SKM-1 treated with dmso at 0.1 percent for 144 hours (cell line): ENCODE data around the gene ZSCAN2.

Experiments used
- DNase-seq: peaks from one replicate; lab custom pipeline; 2025; ENCODE audit not compliant: unreplicated experiment; lab: John Stamatoyannopoulos, UW

Gene ZSCAN2

GRCh38 chr15:84598250-84598649 lies 2.6 kb upstream of the ZSCAN2 start:
- peak; percentile 97 for DNase-seq

GRCh38 chr15:84598993-84599392 lies 1.8 kb upstream of the ZSCAN2 start:
- peak; percentile 55 for DNase-seq

GRCh38 chr15:84599906-84600305 lies 903 bp upstream of the ZSCAN2 start:
- DNase-seq = no peak

GRCh38 chr15:84600331-84600686 lies 500 bp upstream of the ZSCAN2 start:
- peak; percentile 46 for DNase-seq

DNA sequence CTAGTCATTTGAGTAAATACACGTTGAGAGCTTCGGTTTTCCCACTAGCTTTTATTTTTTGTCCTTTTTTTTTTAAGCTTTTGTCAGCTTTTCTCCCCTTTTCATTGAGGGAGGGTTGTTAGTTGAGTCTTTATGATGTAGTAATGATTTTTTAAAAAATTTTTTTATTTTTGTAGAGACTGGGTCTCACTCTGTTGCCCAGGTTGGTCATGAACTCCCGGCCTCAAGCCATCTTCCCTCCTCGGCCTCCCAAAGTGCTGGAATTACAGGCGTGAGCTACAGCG lies 688 bp downstream of the ZSCAN2 start:
- DNase-seq = no peak

- DNase-seq = no peak
These were observed 3.0 kb downstream of the ZSCAN2 start for GRCh38 chr15:84603630-84604379.

DNA sequence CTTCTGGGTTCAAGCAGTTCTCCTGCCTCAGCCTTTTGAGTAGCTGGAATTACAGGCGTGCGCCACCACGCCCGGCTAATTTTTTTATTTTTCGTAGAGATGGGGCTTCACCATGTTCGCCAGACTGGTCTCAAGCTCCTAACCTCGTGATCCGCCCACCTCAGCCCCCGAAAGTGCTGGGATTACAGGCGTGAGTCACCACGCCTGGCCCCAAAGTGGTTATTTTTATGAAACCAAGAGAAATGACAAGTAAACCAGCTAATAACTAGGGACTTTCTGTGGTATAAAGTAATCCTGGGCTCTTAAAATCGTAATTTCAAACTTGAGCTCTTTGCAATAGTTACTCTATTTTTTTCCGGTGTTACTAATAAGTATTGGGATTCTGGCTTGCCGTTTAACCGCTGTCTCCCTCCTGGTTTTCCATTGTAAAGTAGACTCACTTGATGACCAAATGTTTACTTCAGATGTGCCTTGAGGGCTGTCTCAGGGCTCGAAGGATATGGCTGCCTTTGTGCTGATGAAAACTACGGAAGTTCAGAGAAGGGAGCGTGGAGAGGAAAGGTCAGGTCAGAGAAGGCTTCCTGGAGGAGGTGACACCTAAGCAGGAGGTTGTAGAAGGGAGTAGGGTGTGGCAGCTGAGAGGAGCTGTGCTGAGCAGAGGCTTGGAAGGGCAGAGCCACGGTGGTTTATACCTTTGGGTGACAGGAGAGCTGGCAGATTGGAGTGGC lies 4.2 kb downstream of the ZSCAN2 start:
- DNase-seq = no peak

DNA sequence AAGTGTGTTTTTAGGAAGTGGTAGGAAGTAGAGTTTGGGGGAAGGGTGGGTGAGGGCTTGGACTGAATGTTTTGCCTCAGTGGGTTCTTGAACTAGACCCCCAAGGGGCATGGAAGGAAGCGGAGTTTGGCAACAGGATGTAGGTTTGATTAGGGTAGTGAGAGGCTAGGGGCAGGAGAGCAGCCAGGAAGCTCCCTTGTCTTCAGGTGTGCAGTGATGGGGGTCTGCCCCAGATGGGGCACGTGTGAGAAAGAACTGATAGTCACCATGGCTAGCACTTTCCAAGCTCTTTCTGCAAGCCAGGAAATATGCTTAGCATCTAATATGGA lies 4.7 kb downstream of the ZSCAN2 start:
- no peak for DNase-seq

DNA sequence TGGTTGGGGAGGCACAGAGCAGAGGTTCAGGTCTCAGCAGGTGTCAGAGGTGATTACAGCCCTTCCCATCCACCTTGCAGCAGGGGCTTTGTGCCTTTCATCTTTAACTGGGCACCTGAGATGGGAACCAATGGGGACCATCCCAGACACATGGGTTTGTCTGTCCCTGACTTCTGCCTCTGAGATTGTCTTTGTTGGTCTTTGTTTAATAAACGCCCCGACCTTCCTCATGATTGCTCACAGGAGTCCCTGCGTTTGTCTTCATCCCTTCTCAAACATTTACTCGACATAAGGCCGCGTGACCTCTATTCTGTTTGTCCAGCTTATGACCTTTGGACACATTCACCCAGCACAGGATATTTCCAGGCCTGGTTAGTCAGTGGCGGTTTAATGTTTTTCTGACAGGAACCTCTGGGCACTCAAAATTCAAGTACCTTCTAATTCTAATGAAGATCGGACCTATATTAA lies 5.9 kb downstream of the ZSCAN2 start:
- DNase-seq = no peak

GRCh38 chr15:84608707-84609284 lies 8.0 kb downstream of the ZSCAN2 start:
- no peak for DNase-seq

DNA sequence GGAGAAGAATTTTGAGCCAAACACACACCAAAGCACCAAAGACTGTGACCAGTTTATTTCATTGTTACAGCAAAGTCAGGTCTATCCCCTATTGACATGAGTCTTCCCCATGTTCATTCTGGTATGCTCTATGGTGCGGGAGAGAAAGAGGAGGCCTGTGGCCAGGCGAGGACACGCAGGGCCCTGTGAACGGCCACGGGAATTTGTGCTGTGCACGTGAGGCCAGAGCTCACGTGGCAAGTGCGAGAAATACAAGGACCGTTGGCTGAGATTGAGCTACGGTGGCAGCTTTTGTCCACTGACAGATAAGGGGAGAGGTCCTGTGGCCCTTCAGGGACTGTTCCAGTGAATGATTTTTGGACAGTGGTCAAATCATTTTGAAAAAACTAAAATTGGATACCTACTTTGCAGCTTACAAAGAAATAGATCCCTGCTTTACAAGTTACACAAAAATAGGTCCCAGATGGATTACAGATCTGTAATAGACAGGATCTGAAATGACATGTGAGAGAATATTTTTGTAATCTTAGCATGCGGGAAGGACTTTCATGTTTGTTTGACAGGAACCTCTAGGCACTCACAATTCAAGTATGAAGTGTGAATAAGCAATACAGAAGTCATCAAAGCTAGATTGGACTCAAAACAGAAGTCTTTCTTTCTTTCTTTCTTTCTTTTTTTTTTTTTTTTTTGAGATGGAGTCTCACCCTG lies 9.2 kb downstream of the ZSCAN2 start:
- DNase-seq = no peak

DNA sequence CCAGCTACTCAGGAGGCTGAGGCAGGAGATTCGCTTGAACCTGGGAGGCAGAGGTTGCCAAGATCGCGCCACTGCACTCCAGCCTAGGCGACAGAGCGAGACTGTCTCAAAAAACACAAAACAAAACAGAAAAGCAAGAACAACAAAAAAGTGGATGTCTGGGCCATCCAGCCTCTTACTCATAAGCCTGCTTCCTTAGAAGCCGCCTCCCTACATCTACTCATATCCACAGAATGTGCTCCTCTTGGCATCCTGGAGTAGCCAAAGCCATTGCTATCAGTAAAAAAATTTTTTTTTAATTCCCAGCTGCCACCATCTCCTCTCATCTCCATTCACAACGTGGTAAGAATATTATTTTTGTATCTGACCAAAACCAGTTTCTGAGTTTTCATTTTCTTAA lies 10.8 kb downstream of the ZSCAN2 start:
- DNase-seq = no peak

DNA sequence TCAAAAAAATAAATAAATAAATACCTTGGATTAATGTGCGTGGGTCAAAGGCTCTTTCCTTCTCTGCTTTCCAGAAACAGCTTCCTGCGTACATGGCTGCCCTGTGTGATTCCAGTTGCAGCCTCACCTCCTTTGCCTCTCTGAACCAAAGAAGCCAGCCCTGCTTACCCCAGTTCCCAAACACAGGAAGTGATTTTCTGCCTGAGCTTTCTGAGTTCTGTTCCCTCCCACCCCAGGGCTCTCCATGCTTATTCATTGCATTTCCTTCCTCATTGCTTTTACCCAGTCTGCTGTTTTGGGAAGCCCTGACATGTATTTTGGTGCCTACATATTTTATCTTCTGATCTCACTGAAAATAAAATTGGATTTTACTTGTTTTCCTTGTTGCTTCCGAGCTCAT lies 15.4 kb downstream of the ZSCAN2 start:
- DNase-seq = peak; percentile 51

DNA sequence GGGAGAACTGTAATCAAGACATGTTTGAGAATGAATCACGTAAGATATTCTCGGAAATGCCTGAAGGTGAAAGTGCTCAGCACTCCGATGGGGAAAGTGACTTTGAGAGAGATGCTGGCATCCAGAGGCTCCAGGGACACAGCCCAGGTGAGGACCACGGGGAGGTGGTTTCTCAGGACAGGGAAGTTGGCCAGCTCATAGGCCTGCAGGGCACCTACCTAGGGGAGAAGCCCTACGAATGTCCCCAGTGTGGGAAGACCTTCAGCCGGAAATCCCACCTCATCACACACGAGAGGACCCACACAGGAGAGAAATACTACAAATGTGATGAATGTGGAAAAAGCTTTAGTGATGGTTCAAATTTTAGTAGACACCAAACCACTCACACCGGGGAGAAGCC lies 19.8 kb downstream of the ZSCAN2 start:
- DNase-seq = no peak

GRCh38 chr15:84621358-84621979 lies 20.7 kb downstream of the ZSCAN2 start:
- DNase-seq = no peak

DNA sequence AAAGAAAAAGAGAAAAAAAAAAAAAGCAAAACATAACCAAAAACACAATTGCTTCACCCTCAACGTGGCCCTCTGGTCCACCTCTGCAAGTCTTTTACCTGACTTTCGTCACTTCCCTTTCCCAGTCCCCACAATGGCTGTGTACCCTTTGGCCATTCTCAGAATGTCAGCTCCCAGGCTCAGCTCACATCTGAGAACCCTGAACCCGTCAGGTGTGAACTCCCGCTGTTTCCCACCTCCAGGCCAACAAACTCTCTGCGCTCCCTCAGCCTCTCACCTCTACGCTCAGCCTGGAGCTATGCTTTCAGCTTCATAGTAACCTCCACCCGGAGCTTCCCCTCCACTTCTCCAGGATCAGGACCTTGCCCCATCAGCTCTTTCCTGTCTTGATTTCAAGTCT lies 23.6 kb downstream of the ZSCAN2 start:
- no peak for DNase-seq

DNA sequence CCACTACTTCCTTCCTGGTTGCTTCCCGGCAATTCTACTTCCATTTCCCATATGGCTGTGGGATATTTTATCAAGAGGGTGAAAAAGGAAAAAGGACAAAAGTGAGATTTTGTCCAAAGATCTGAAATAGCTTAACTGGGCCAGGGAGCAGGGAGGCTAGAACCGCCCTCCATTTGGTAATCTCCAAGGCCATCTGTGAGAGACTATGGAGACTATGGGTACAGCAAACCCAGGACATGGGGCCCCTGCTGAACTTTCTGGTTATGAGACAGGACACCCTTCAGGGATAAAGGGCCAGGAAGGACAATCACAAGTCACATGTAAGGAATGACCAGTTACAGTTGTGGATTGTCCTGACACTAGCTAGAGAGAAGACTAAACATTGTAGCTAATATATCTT lies 24.3 kb downstream of the ZSCAN2 start:
- no peak for DNase-seq

DNA sequence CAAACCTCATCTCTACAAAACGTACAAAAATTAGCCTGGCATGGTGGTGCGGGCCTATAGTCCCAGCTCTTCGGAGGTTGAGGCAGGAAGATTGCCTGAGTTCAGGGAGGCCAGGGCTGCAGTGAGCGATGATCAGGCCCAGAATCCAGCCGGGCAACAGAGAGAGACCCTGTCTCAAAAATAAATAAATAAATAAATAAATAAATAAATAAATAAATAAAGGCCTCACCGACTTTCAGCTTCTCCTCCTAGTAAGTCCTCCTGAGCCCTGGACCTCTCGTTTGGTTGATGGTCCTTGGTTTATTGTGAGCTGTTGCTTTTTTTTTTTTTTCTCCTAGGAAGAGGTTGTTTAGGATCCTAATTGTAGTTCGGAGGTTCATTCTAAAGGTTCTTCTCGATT lies 28.2 kb downstream of the ZSCAN2 start:
- DNase-seq = no peak

DNA sequence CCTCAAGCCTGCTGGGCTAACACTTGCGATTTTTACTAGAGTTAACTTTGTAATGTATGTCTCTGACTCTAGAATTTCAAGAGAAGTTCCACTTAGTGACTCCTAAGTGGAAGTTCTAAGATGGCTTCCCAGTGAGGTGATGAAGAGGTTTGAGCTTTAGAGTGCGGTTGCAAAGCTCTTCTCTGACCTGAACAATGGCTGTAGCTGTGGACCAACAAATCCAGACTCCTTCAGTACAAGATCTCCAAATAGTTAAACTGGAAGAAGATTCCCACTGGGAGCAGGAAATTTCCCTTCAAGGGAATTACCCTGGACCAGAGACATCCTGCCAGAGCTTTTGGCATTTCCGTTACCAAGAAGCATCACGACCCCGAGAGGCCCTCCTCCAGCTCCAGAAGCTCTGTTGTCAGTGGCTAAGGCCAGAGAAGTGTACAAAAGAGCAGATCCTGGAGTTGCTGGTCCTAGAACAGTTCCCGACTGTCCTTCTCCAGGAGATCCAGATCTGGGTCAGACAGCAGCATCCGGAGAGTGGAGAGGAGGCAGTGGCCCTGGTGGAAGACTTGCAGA lies 31.0 kb downstream of the ZSCAN2 start:
- DNase-seq = no peak

DNA sequence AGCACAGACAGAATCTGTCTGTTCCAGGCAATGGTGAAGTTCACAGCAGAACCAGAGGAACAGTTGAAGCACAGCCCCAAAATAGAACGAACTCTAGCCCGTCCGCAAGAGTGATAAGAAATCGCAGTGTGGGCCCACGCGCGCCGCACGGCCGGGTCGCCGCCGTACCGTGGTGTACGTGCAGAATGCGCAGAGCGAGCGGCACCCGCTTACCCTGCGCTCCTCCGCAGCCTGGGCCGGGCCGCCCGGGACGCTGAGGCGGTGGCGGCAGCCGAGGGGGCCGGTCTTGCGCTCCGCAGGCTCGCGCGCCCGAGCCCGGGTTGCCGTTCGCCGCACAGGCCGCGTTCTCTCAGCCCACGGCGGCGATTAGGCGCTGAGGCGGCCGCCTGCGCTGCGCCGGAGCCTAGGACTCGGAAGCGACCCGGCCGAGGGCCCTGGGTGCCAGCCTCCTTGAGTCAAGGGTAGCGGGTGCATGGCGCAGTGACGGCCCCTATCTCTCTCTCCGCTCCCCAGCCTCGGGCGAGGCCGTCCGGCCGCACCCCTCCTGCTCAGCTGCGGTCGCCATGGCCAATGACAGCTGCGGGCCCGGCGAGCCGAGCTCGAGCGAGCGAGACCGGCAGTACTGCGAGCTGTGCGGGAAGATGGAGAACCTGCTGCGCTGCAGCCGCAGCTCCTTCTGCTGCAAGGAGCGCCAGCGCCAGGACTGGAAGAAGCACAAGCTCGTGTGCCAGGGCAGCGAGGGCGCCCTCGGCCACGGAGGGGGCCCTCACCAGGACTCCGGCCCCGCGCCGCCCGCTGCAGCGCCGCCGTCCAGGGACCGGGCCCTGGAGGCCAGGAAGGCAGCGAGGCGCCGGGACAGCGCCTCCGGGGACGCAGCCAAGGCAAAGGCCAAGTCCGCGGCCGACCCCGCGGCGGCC lies 32.8 kb downstream of the ZSCAN2 start:
- peak; percentile 31 for DNase-seq
